ENCODE data around the gene APLP2. TPM values are rescaled to one million over a fixed set of nuclear protein-coding genes. Genes with fewer than 3 reads are reported as not detected.

The APLP2 gene
- total and polyA plus RNA-seq, 2 of the 4 experiments (the other 2 are of a cell fraction), result 127 to 235 TPM

GRCh38 chr11:130157840-130158239 lies 88.1 kb downstream of the APLP2 start:
- no peak overlapping the region for H3K56ac ChIP-seq (ENCODE audit: extremely low read depth, insufficient read depth, low read length)
- H3K79me1 ChIP-seq (ENCODE audit: low read depth in 1 of 2, low read length in 2 of 2), result no peaks in the 10 kb centered on the region
- H3K9me1 ChIP-seq (ENCODE audit: insufficient read depth, low read length), result peaks cover 3% of the 10 kb centered on the region; the same call in 1 of the 2 replicates
- no peak overlapping the region for H4K5ac ChIP-seq (ENCODE audit: low read depth, low read length)
- H2BK20ac ChIP-seq (ENCODE audit: low read depth, low read length), result no peak overlapping the region
- no peak overlapping the region for H3K4me3 ChIP-seq (ENCODE audit: insufficient read depth, low read depth, low read length)
- H3K9ac ChIP-seq (ENCODE audit: low read depth, low read length), result no peak overlapping the region
- dilution Hi-C loops (cut with HindIII; ENCODE audit: low sequenced_read_pairs, unreplicated experiment) (no loop called here), intact Hi-C loops (cut with micrococcal nuclease) (no loop called here), in situ Hi-C loops (cut with MboI; ENCODE audit: low sequenced_read_pairs) (no loop called here)
- H3K36me3 ChIP-seq (ENCODE audit: control insufficient read depth, insufficient read depth, low read length), result no peaks in the 10 kb centered on the region
- H2BK15ac ChIP-seq (ENCODE audit: low read depth, low read length), result no peak overlapping the region
- no peaks in the 10 kb centered on the region for H4K20me1 ChIP-seq (ENCODE audit: insufficient read depth, low read length)
- no peak overlapping the region for H3K4me2 ChIP-seq (ENCODE audit: low read depth, low read length)
- H2AK9ac ChIP-seq (replicated peaks; ENCODE audit: low read depth, low read length, poor library complexity), result no peak overlapping the region
- no peaks in the 10 kb centered on the region for H3K9me3 ChIP-seq (ENCODE audit: control insufficient read depth, insufficient read depth, low read length)
- ATAC-seq (ENCODE audit: low read depth), result no peak
- TF ChIP-seq FOS (IDR thresholded peaks at IDR 0.05; ENCODE audit: low read depth, low read length) (no peak), ELK1 (IDR thresholded peaks at IDR 0.05; ENCODE audit: borderline replicate concordance, low read depth, low read length) (no peak), CHD1 (IDR thresholded peaks at IDR 0.05; ENCODE audit: low read depth, low read length) (no peak), MXI1 (IDR thresholded peaks at IDR 0.05; ENCODE audit: borderline replicate concordance, low read depth, low read length) (no peak), BHLHE40 (IDR thresholded peaks at IDR 0.05; ENCODE audit: low read depth, low read length) (no peak), RCOR1 (IDR thresholded peaks at IDR 0.05; ENCODE audit: insufficient replicate concordance, low read length) (no peak), SMC3 (IDR thresholded peaks at IDR 0.05; ENCODE audit: low read depth, low read length) (no peak), MAZ (IDR thresholded peaks at IDR 0.05; ENCODE audit: borderline replicate concordance, low read depth, low read length) (no peak), NFE2L2 (IDR thresholded peaks at IDR 0.05; ENCODE audit: low read depth, low read length) (no peak), RFX5 (IDR thresholded peaks at IDR 0.05; ENCODE audit: low read depth, low read length) (no peak), RAD21 (IDR thresholded peaks at IDR 0.05; ENCODE audit: low read length) (no peak), CTCF (conservative IDR thresholded peaks at IDR 0.05; ENCODE audit: low read depth, low read length) (no peak), MAFK (IDR thresholded peaks at IDR 0.05; ENCODE audit: low read depth, low read length) (no peak), CEBPB (IDR thresholded peaks at IDR 0.05; ENCODE audit: low read depth, low read length) (no peak), POLR2A (IDR thresholded peaks at IDR 0.05; ENCODE audit: low read depth, low read length) (no peak)
- TF ChIP-seq, protein P1, sequence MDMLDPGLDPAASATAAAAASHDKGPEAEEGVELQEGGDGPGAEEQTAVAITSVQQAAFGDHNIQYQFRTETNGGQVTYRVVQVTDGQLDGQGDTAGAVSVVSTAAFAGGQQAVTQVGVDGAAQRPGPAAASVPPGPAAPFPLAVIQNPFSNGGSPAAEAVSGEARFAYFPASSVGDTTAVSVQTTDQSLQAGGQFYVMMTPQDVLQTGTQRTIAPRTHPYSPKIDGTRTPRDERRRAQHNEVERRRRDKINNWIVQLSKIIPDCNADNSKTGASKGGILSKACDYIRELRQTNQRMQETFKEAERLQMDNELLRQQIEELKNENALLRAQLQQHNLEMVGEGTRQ (IDR thresholded peaks at IDR 0.05; ENCODE audit: low read depth, low read length), result no peak
- H2AK5ac ChIP-seq (ENCODE audit: low read depth, low read length), result no peak overlapping the region
- no peak overlapping the region for H2AFZ ChIP-seq (replicated peaks; ENCODE audit: low read length, poor library complexity)
- H3K18ac ChIP-seq (ENCODE audit: low read depth, low read length), result no peak overlapping the region
- DNase-seq, result no peak
- no peak overlapping the region for H2BK5ac ChIP-seq (ENCODE audit: low read depth, low read length, poor library complexity, severe bottlenecking)
- ChIA-PET CTCF (interaction anchor here (0.6 kb wide), 1 partner anchor 13 kb away, joined by 4 read pairs; no protein-coding TSS in a partner anchor), POLR2A (ENCODE audit: unreplicated experiment) (no interaction called here)
- no peak overlapping the region for H4K91ac ChIP-seq (ENCODE audit: insufficient read depth, low read depth, low read length)
- no peak overlapping the region for H3K4ac ChIP-seq (ENCODE audit: low read depth, low read length)
- no peak overlapping the region for H3K23ac ChIP-seq (ENCODE audit: low read depth, low read length)
- H3K14ac ChIP-seq (replicated peaks; ENCODE audit: low read depth, low read length), result no peak overlapping the region
- no peak overlapping the region for H4K8ac ChIP-seq (ENCODE audit: low read depth in 2 of 2, low read length in 2 of 2)
- H2BK120ac ChIP-seq (ENCODE audit: low read depth, low read length), result no peak overlapping the region
- BruUV-seq (replicated peaks), result no TSS peak
- no peaks in the 10 kb centered on the region; the same call in 1 of the 2 replicates for H3K4me1 ChIP-seq (ENCODE audit: control insufficient read depth, insufficient read depth, low read length)
- peaks cover 54% of the 10 kb centered on the region for H3K27me3 ChIP-seq (ENCODE audit: control insufficient read depth, insufficient read depth, low read length)
- H3K27ac ChIP-seq (ENCODE audit: insufficient read depth, low read length), result no peak overlapping the region
- no CpG with 5 or more reads among the region's 3 CpGs for WGBS, 2 experiments (ENCODE audit: extremely low coverage in 2 of 2, insufficient read length in 1 of 2)
